GM18498 (cell line): ENCODE data around the gene MRPL4.

Source experiments
- ATAC-seq: cut with Tn5 transposase; IDR thresholded peaks from one replicate; pipeline ENCODE4 v1.9.1; 2021; ENCODE audit warnings: mild to moderate bottlenecking, moderate library complexity; ENCODE audit not compliant: unreplicated experiment

Gene MRPL4

GRCh38 chr19:10309423-10309822 lies 57.4 kb downstream of the MRPL4 start, which contains the start of gene ZGLP1:
Gene ZGLP1 (minus strand): TSS chr19:10309815.
- no peak for ATAC-seq
